Measurements from ENCODE around the gene UBE2G1.
A peak's percentile ranks its signal among the peaks of the same experiment; 100 is the strongest.
"Not testable (repeated sequence)": the region's sequence is repeated elsewhere in the genome, so short reads cannot be mapped to it uniquely, and the experiment has no call there.

Gene UBE2G1

GRCh38 chr17:4301066-4301465 lies 65.4 kb downstream of the UBE2G1 start:
- no peak for DNase-seq (ENCODE audit: low read depth)

- DNase-seq (ENCODE audit: low read depth), result no peak
These were observed 69.1 kb downstream of the UBE2G1 start for GRCh38 chr17:4297351-4297750.

DNA sequence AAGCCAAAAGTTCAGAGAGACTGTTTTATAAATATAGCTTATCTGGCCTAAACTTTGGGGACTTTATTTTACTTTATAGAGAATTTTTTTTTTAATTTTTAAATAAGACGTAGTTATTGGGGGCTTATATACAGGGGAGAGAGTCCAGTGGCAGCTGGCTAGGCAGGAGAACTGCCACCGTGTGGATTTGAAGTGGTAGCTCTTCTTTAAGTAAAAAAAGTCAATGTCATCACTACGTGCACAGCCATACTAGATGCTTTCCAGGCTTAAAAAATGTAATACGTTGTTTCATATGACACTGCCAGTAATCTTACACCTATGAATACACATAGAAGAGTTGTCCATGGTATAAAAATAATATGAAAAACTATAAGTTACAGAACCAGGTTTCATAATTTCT lies 70.8 kb downstream of the UBE2G1 start:
- DNase-seq (ENCODE audit: low read depth), result no peak

DNA sequence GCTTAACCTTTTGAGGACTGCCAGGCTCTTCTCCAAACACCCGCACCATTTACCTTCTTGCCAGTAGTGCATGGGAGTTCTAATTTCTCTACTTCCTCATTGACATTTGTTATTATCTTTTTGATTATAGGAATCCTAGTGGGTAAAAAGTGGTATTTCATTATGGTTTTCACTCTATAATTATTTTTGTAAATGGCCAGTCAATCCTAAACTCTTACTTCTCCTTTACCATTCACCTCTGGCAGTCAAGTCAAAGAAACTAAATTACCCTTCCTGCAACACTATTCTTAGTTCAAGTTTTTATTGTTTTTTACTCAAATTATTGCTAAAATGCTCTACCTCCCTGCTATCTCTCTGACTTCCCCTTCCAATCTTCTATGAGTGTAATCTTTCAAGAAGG lies 72.9 kb downstream of the UBE2G1 start:
- DNase-seq (ENCODE audit: low read depth), result no peak

DNA sequence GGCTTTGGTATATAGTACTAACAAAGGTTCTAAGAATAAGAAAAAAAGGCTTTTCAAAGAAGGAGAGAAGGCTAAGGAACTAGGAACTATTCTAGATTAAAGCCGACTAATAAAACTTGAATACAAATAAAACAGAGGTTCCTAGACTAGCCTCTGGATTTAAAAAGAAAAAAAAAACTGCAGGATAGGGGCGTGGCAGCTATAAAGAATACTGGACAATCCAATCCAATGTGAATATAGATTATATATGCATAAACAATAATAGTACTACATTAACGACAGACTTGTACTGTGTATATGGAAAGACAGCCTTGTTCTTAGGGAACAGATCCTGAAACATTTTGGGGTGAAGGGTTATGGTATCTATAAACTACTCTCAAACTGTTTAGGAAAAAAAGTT lies 78.8 kb downstream of the UBE2G1 start:
- DNase-seq (ENCODE audit: low read depth), result no peak

DNA sequence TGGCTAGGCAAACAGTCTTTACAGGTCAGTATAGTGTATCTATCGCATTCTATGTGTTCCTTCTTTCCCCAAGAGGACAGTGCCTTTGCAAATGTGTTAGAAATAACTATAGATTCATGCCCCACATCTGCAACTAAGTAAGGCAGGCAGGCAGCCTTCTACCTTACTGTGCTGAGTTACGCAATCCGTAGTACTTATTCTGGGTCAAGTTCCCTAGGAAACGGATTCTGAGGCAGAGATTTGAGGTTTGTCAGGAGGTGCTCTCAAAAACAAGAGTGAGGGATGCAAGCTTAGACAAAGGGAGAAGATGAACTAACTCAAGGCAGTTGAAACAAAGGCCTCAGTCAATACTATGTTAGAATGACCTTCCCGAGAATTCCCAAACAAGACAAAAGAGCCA lies 90.0 kb downstream of the UBE2G1 start:
- no peak for DNase-seq (ENCODE audit: low read depth)

GRCh38 chr17:4272972-4273368 lies 93.5 kb downstream of the UBE2G1 start:
- no peak for DNase-seq (ENCODE audit: low read depth)

DNA sequence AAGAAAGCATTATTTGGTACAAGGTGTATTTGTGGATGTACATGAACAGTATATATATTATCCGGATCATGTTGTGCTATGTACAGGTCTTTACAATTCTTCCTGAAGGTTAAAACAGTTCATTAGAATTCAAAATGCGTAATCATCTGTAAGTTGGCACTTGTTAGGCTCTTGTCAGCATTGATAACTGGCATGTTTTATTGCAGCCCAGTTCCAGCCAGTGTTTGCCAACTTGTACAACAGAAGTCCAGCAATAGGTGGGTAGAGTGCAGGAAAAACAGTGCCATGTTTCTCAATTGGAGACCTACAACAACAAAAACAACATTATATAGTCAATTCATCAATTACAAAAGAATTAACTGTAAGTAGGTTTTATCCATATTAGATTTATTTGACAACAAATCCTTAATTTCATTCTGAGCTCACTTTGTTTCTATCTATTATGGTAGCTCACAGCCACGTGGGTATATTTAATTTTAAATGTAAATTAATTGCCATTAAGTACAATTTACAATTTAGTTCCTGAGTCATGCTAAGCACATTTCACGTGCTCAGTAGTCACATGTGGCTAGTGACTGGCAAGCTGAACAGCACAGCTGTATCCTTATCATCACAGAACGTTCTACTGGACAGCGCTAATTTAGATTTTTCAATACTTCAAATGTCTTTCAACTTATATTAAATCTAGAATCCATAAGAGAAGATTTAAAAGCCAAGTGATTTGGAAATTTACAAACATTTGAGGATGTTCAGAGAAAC lies 94.1 kb downstream of the UBE2G1 start:
- no peak for DNase-seq (ENCODE audit: low read depth)

- no peak for DNase-seq (ENCODE audit: low read depth)
These were observed 95.7 kb downstream of the UBE2G1 start for GRCh38 chr17:4270736-4271135.

GRCh38 chr17:4269915-4270314 lies 96.6 kb downstream of the UBE2G1 start:
- no peak for DNase-seq (ENCODE audit: low read depth)

- DNase-seq (ENCODE audit: low read depth), result no peak
These were observed 99.1 kb downstream of the UBE2G1 start for GRCh38 chr17:4267402-4267801.

DNA sequence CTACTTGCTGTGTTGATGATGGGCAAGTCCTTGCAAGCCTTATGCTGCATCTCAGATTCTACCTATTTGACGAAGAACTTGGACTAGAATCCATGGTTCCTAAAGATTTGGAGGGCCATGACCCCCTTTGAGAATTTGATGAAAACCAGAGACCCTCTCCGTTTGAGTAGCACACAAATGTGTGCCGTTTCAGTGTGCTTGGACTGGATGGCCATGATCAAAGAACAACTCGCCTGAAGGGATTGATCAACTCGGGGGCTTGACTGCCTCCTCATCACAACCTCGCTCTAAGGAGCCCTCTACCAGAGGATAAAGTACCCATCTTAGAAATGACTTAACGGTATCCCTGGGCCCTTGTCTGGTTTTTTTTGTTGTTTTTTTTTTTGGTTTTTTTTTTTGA lies 99.9 kb downstream of the UBE2G1 start:
- DNase-seq (ENCODE audit: low read depth), result no peak

DNA sequence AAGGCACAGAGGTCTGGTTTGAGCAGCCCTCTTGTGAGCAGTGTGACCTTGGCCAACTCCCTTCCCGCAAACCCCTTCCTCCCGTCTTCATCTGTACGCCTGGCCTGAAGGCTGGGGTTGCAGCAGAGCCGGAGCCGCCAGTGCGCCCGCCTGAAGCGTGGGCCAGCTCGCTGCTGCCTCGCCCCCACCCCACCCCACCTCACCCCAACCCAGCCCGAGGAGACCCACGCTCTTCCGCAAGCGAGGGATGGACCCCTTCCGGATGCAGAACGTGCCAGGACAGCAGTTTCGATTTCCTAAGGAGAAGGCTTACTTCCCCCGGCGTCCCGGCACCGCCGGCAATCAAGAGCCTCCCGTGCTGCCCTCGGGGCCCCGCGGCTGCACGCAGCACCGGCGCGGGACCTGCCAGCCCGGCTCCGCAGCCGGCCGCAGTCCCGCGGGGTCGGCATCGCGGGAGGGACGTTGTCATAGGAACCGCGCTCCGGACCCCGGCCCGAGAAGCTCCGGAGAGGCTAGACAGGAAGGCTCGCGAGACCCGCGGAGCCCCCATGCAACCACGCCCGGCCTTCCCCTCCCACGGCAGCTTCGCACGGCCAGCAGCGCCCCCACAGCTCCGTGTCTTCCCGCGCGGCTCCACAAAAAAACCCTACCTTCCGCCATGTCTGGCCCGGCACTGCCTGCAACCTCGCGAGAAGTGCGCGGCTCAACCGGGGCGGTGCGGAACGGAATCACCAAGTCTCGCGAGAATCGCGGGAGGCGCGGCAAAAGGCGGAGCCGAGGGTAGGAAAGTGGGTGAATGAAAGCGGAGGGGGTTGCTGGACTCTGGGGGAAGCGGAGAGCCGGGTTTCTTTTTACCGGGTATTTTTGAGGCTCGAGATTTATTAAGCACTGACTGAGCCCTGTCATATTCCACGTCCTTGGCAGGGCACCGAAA lies 102.9 kb downstream of the UBE2G1 start, which contains the start of gene ANKFY1:
ANKFY1 (minus strand) TSS at position 698 of the 934 bp plus-strand sequence; CDS start at position 660, 38 bp downstream.
- peak; percentile 93 for DNase-seq (ENCODE audit: low read depth)

DNA sequence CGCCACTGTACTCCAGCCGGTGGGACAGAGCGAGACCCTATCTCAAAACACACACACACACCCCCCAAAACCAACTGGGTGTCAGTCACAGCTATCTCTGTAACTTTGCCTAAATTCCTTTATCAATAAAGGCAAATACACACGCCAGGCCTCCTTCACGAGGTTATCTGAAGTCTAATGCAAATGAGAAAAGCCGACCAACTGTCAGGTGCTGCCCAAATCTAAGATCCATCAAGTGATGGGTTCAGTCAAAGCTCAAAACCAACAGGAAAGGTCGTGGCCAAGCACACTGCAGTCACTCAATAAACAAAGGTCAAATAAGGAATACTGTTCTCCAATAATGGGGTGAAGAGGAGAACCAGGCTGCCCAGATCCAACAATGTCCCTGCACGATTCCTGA lies 103.8 kb downstream of the UBE2G1 start:
- DNase-seq (ENCODE audit: low read depth), result no peak

- DNase-seq (ENCODE audit: low read depth), result no peak
These were observed 105.0 kb downstream of the UBE2G1 start for GRCh38 chr17:4261452-4261851.

DNA sequence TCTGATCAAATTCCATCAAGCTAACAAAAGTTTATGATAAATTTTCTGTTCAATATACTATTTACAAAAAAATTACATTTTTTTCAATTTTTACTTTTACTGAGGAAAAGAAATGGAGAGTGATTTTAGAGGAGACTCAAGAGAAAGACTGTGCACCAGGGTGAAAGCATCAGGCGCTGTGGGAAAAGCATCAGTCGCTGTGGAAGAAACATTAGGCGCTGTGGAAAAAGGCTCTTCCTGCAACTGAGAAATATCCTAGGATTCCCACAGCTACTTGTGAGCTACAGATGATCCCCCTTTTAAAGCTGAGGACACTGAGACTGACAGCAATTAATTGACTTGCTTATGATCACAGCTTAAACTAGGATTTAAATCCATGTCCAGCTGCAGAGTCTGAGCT lies 107.6 kb downstream of the UBE2G1 start:
- no peak for DNase-seq (ENCODE audit: low read depth)

- DNase-seq (ENCODE audit: low read depth), result no peak
These were observed 109.5 kb downstream of the UBE2G1 start for GRCh38 chr17:4256952-4257351.

DNA sequence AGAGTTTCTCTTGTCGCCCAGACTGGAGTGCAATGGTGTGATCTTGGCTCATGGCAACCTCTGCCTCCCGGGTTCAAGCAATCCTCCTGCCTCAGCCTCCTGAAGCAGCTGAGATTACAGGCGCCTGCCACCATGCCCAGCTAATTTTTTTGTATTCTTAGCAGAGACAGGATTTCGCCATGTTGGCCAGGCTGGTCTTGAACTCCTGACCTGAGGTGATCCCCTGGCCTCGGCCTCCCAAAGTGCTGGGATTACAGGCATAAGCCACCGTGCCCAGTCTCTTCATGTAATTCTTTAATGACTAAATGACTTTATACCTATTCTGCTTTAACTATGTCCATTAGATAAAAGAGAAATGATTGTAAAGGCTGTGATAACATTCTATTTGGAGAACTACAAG lies 111.2 kb downstream of the UBE2G1 start:
- not testable (repeated sequence) for DNase-seq (ENCODE audit: low read depth)

DNA sequence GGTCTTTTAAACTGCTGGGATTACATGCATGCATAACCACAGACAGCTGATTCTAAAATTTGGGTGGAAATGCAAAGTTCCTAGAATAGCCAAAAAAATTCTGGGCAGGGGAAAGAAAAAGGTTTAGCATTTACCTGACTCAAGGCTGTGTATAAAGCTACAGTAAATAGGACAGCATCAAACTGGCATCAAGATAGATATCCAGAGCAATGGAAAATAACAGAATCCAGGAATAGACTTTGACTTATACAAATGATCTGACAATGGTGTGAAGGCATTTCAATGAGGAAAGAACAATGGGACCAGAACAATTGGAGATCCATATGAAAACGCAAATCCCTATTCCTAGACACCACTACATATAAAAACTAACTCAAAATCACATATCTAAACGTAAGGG lies 115.6 kb downstream of the UBE2G1 start:
- no peak for DNase-seq (ENCODE audit: low read depth)

DNA sequence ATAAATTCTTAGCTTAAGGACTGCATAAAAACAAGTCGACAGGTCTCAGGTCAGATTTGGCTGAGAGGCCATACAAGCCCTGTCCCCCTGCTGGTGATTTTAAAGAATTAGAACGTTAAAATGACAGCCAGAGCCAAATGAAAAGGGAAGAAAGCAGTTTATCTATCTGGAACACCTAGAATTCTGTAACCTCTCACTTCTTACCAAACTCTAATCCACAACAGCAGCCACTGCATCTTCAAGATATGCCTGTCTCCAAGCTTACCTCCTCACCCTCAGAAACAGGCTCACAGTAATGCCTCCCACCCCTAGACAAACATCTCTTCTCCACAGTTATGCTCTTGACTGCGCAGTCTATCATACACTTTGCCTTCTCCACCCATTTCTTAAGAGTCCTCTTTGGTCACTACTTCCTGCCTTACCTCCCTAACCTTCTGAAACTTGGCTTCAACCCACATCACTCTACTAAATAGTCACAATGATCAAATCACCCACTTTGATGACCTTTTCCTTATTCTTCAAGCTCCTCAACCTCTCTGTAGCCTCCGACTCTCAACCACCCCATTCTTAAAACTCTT lies 116.9 kb downstream of the UBE2G1 start:
- DNase-seq (ENCODE audit: low read depth), result no peak

DNA sequence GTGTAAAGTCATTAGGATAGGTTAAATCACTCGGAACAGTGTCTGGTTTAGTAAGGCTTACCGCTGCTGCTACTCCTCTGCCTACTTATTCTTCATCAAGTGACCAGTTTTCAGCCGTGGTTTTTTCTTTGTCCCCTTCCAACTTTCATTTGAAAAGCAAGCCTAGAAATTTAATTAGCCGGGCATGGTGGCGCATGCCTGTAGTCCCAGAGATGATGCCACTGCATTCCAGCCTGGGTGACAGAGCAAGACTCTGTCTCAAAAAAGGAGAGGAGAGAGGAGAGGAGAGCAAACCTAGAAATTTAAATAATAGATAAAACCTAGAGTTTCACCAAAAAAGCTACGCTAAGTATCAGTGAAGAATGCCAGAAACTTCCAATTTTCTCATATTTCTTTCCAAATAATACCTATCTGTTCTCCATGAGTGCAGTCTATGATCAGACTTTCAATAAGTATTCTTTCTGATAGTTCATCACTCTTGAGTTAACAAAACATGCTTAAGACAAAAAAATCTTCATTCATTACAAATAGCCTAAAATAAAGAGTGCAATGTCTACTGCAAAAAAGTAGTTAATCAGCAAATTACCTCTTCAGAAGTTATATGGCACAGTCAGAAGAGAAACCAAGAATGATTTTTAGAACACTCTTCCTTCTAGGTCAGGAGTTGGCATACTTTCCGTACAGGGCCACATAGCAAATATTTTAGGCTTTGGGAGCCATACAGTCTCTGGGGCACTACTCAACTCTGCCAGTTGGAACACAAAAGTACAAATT lies 117.8 kb downstream of the UBE2G1 start:
- DNase-seq (ENCODE audit: low read depth), result no peak

GRCh38 chr17:4247971-4248388 lies 118.5 kb downstream of the UBE2G1 start:
- no peak for DNase-seq (ENCODE audit: low read depth)
